Gastroesophageal sphincter (tissue), 4 donors: ENCODE measurements around the gene RNF133. TPM values are rescaled to one million over a fixed set of nuclear protein-coding genes. Genes with fewer than 3 reads are reported as not detected.

Experiments used
- ATAC-seq: fragments of 150-250 bp; one replicate; pipeline ENCODE4 v1.9.1; 2016; ENCODE audit warnings: mild to moderate bottlenecking, moderate library complexity
- H3K27ac ChIP-seq, 4 donors: fragments of 200-600 bp; sonication (generic) in 3 of 4; 1 replicate in 3 of 4; 2 replicates in 1 of 4; pipeline ENCODE4 v1.5.1; 2016 to 2019
- H3K27me3 ChIP-seq: fragments of 200-600 bp; sonication (generic); one replicate; pipeline ENCODE4 v1.5.1; 2019
- H3K36me3 ChIP-seq, 2 donors: fragments of 200-600 bp; sonication (generic); one replicate each; pipeline ENCODE4 v1.5.1; 2019; ENCODE audit warnings: control low read depth in 1 of 2
- H3K4me1 ChIP-seq, 3 donors: fragments of 200-600 bp; sonication (generic); 1 replicate in 2 of 3; 2 replicates in 1 of 3; pipeline ENCODE4 v1.5.1; 2016 to 2019; ENCODE audit warnings: control low read depth in 2 of 3
- H3K4me3 ChIP-seq, 2 donors: fragments of 200-600 bp; sonication (generic); one replicate each; pipeline ENCODE4 v1.5.1; 2019; ENCODE audit warnings: mild to moderate bottlenecking in 1 of 2, moderate library complexity in 1 of 2
- H3K9me3 ChIP-seq, 3 donors: fragments of 200-600 bp; sonication (generic); one replicate each; pipeline ENCODE4 v1.5.1; 2017 to 2019; ENCODE audit warnings: control low read depth in 2 of 3
- EP300 ChIP-seq: sonication (generic); formaldehyde crosslinking; IDR thresholded peaks from one replicate; pipeline ENCODE4 v1.6.1; 2017; ENCODE audit warnings: antibody characterized with exemption, mild to moderate bottlenecking
- POLR2A ChIP-seq, 2 donors: fragments of 450-650 bp; IDR thresholded peaks; one replicate each; pipeline ENCODE4 v1.6.1; 2017; ENCODE audit warnings: antibody characterized with exemption in 2 of 2, mild to moderate bottlenecking in 2 of 2, moderate library complexity in 1 of 2
- POLR2AphosphoS5 ChIP-seq: sonication (generic); formaldehyde crosslinking; IDR thresholded peaks from one replicate; pipeline ENCODE4 v1.6.1; 2017; ENCODE audit warnings: antibody characterized with exemption
- WGBS, 2 donors: methylation state at CpG; one replicate each; pipeline ENCODE4 v1.1.5; 2018; ENCODE audit warnings: low coverage in 1 of 2; 5-methylcytosine and 5-hydroxymethylcytosine counted together
- total RNA-seq, 4 donors: library from RNA; depleted of rRNA; stranded (reverse); fragments of >200 nt; gene quantifications; one replicate each; pipeline ENCODE4 v1.1.0, GENCODE V29; 2016
- TF ChIP-seq, protein P1 (sequence below), 4 experiments: fragments of 200-600 bp in 2 of 4; fragments of 450-650 bp in 2 of 4; sonication (generic) in 1 of 4; IDR thresholded peaks; one replicate each; pipeline ENCODE4 v1.5.1; 2017 to 2019; ENCODE audit warnings: antibody characterized with exemption in 4 of 4, mild to moderate bottlenecking in 2 of 4, moderate library complexity in 2 of 4

RNF133 gene
- total RNA-seq, 4 donors from 2014 or later: 0.67 to 14.0 (median 0.85) TPM; not detected in 1

GRCh38 chr7:122709930-122710646 lies 11.2 kb upstream of the RNF133 start:
- Histone ChIP-seq H3K27me3 (no peaks in the 10 kb centered on the region), H3K9me3 (no peaks in the 10 kb centered on the region), H3K4me3 (no peak overlapping the region), H3K36me3 (no peaks in the 10 kb centered on the region), H3K27ac (no peak overlapping the region), H3K4me1 (no peaks in the 10 kb centered on the region)
- WGBS, 2 donors: 83 to 84% methylated on average over 5 to 7 of the region's 7 CpGs
- no peak for ATAC-seq
- TF ChIP-seq, protein P1, sequence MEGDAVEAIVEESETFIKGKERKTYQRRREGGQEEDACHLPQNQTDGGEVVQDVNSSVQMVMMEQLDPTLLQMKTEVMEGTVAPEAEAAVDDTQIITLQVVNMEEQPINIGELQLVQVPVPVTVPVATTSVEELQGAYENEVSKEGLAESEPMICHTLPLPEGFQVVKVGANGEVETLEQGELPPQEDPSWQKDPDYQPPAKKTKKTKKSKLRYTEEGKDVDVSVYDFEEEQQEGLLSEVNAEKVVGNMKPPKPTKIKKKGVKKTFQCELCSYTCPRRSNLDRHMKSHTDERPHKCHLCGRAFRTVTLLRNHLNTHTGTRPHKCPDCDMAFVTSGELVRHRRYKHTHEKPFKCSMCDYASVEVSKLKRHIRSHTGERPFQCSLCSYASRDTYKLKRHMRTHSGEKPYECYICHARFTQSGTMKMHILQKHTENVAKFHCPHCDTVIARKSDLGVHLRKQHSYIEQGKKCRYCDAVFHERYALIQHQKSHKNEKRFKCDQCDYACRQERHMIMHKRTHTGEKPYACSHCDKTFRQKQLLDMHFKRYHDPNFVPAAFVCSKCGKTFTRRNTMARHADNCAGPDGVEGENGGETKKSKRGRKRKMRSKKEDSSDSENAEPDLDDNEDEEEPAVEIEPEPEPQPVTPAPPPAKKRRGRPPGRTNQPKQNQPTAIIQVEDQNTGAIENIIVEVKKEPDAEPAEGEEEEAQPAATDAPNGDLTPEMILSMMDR (IDR thresholded peaks at IDR 0.05): no peak
- TF ChIP-seq POLR2A (IDR thresholded peaks at IDR 0.05) (no peak), EP300 (no peak), POLR2AphosphoS5 (no peak)

DNA sequence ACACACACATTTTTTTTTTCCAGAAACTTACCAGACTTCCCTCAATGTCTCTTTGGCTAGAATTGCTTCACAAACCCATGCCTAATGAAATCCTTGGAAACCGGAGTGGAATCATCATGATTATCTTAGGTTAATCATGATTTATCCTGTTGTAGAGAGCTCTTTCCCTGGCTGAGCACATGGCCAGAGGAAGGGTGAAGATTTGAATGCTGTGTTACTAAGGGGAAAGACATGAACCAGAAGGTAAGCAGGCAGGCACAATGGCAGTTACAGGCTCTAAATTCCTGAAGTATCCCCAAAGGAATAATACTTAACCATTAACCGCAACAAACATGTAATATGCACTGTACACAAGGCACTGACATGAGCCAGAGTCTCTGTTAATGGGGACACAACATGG lies 7.9 kb upstream of the RNF133 start:
- Histone ChIP-seq H3K27me3 (no peaks in the 10 kb centered on the region), H3K4me3 (no peak overlapping the region), H3K9me3 (no peaks in the 10 kb centered on the region), H3K27ac (no peak overlapping the region), H3K36me3 (no peaks in the 10 kb centered on the region), H3K4me1 (no peaks in the 10 kb centered on the region)
- TF ChIP-seq, protein P1 (IDR thresholded peaks at IDR 0.05): no peak
- TF ChIP-seq EP300 (no peak), POLR2A (IDR thresholded peaks at IDR 0.05) (no peak), POLR2AphosphoS5 (no peak)
- WGBS, 2 donors: 66 to 81% methylated on average over 2 of the region's 2 CpGs
- no peak for ATAC-seq

DNA sequence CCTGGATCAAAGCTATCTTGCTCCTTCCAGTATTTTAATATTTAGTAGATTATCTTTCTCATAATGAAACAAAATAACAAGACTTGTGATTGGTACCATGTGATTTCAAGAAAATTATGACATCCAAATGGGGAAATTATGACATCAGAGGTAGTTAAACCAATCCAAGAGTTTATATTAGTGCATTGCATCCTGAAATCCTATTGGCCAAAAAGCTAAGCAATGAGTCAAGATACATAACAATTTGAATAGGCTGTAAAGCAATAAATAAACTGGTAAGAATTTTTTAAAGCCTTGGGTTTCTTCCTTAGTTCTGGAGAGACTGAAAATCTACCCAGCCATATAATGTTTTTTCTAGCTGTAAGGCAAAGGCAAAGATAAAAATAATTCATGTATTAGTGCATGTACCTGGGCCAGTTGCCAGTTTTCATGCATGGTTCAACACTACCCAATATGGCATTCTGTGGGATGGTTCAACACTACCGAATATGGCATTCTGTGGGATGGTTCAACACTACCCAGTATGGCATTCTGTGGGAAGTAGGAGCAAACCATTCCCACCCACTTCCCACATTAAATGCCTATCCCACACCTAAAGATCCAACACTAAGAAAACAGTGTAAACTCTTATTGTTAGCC lies 4.1 kb upstream of the RNF133 start, which contains the start of gene RNF148:
RNF148 (minus strand) TSS at position 51 of the 639 bp plus-strand sequence. CDS start 172 bp downstream, outside the sequence.
- Histone ChIP-seq H3K4me1 (no peaks in the 10 kb centered on the region), H3K27me3 (no peaks in the 10 kb centered on the region), H3K4me3 (no peak within 1 kb of the TSS), H3K27ac (no peak within 1 kb of the TSS), H3K9me3 (no peaks in the 10 kb centered on the region), H3K36me3 (no peaks in the 10 kb centered on the region)
- WGBS, 2 donors: 67 to 80% methylated on average over 1 of the region's 1 CpG
- no peak for ATAC-seq
- TF ChIP-seq POLR2A (IDR thresholded peaks at IDR 0.05) (no peak), POLR2AphosphoS5 (no peak), EP300 (no peak)
- TF ChIP-seq, protein P1 (IDR thresholded peaks at IDR 0.05): no peak

DNA sequence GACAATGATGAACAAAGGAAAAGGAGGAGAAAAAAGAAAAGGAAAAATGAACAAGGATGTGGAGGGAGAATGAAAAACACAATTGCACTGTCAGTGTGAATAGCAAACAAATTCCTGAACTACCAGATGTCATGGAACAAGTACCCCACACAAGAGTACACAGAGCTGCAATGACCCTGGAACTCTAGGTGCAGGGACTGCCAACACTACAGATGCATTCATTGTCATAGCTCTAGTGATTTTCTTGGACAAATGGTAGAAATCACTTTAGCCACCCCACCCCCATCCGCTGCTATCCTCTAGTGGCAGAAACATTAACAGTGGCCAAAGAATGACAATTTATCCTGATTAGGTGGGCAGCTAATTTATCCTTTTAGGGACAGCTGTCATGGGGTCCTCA lies 3.1 kb downstream of the RNF133 start:
- ATAC-seq: no peak

More for the DNA sequence above, 3.1 kb downstream of the RNF133 start:
- no peak overlapping the region for H3K4me3 ChIP-seq
- H3K27ac ChIP-seq: no peak overlapping the region
- no peaks in the 10 kb centered on the region for H3K27me3 ChIP-seq
- TF ChIP-seq EP300 (no peak), POLR2A (IDR thresholded peaks at IDR 0.05) (no peak), POLR2AphosphoS5 (no peak)
- TF ChIP-seq, protein P1 (IDR thresholded peaks at IDR 0.05): no peak
- H3K9me3 ChIP-seq: no peaks in the 10 kb centered on the region
- H3K4me1 ChIP-seq: no peaks in the 10 kb centered on the region
- WGBS, 2 donors: 67 to 75% methylated on average over 1 of the region's 1 CpG
- H3K36me3 ChIP-seq: no peaks in the 10 kb centered on the region
